H9 (cell line): Measurements from ENCODE around the gene TNKS1BP1. TPM values are rescaled to one million over a fixed set of nuclear protein-coding genes. Genes with fewer than 3 reads are reported as not detected.

Source experiments
- DNase-seq: peaks from one replicate; pipeline ENCODE4 v3.0.0-alpha.2; 2017
- H2AFZ ChIP-seq: one replicate; pipeline ENCODE4 v1.6.1; 2013; ENCODE audit warnings: mild to moderate bottlenecking, low read length, control low read depth, moderate library complexity
- H2AK5ac ChIP-seq: 2 replicates; pipeline ENCODE4 v1.6.1; 2013; ENCODE audit warnings: low read length, control low read depth, mixed read lengths; ENCODE audit not compliant: insufficient read length
- H2BK120ac ChIP-seq: one replicate; pipeline ENCODE4 v1.6.1; 2013; ENCODE audit warnings: low read depth, mild to moderate bottlenecking, low read length, control low read depth, inconsistent platforms; ENCODE audit not compliant: poor library complexity, severe bottlenecking
- H2BK12ac ChIP-seq: 2 replicates; pipeline ENCODE4 v1.6.1; 2013; ENCODE audit warnings: low read length, control low read depth, mixed read lengths, low read depth; ENCODE audit not compliant: insufficient read length
- H2BK15ac ChIP-seq: 2 replicates; pipeline ENCODE4 v1.6.1; 2013; ENCODE audit warnings: low read depth, low read length, control low read depth
- H2BK20ac ChIP-seq: one replicate; pipeline ENCODE4 v1.6.1; 2013; ENCODE audit warnings: low read depth, mild to moderate bottlenecking, low read length, control low read depth, inconsistent platforms; ENCODE audit not compliant: poor library complexity, severe bottlenecking
- H2BK5ac ChIP-seq: 2 replicates; pipeline ENCODE4 v1.6.1; 2013; ENCODE audit warnings: low read length, control low read depth, mixed read lengths; ENCODE audit not compliant: insufficient read length
- H3K14ac ChIP-seq: 2 replicates; pipeline ENCODE4 v1.6.1; 2013; ENCODE audit warnings: low read length, control low read depth; ENCODE audit not compliant: insufficient read depth
- H3K18ac ChIP-seq: 2 replicates; pipeline ENCODE4 v1.6.1; 2013; ENCODE audit warnings: low read depth, mild to moderate bottlenecking, mixed read lengths, low read length, control low read depth; ENCODE audit not compliant: insufficient read length
- H3K23ac ChIP-seq: 2 replicates; pipeline ENCODE4 v1.6.1; 2013; ENCODE audit warnings: low read length, control low read depth, mixed read lengths, low read depth; ENCODE audit not compliant: insufficient read length
- H3K23me2 ChIP-seq: 2 replicates; pipeline ENCODE4 v1.6.1; 2013; ENCODE audit warnings: low read depth, mild to moderate bottlenecking, mixed read lengths, low read length, control low read depth; ENCODE audit not compliant: insufficient read length, poor library complexity, severe bottlenecking
- H3K27ac ChIP-seq: 2 replicates; pipeline ENCODE4 v1.5.1; 2013; ENCODE audit warnings: low read length, control low read depth, mixed read lengths, low read depth; ENCODE audit not compliant: insufficient read length
- H3K27me3 ChIP-seq: 2 replicates; pipeline ENCODE4 v1.6.1; 2013; ENCODE audit warnings: low read length, control low read depth, inconsistent platforms; ENCODE audit not compliant: insufficient read depth
- H3K4ac ChIP-seq: 2 replicates; pipeline ENCODE4 v1.6.1; 2013; ENCODE audit warnings: low read depth, mild to moderate bottlenecking, control low read depth, inconsistent platforms, low read length, moderate library complexity
- H3K4me1 ChIP-seq: 2 replicates; pipeline ENCODE4 v1.6.1; 2013; ENCODE audit warnings: low read length, control low read depth, inconsistent platforms; ENCODE audit not compliant: insufficient read depth
- H3K4me2 ChIP-seq: 2 replicates; pipeline ENCODE4 v1.6.1; 2013; ENCODE audit warnings: low read length, control low read depth, mixed read lengths; ENCODE audit not compliant: insufficient read length, insufficient read depth
- H3K56ac ChIP-seq: 2 replicates; pipeline ENCODE4 v1.6.1; 2013; ENCODE audit warnings: low read depth, mild to moderate bottlenecking, mixed read lengths, low read length, control low read depth; ENCODE audit not compliant: insufficient read length
- H3K79me1 ChIP-seq: 2 replicates; pipeline ENCODE4 v1.6.1; 2013; ENCODE audit warnings: low read depth, mild to moderate bottlenecking, moderate library complexity, low read length, control low read depth, inconsistent platforms; ENCODE audit not compliant: insufficient read depth, poor library complexity, severe bottlenecking
- H3K79me2 ChIP-seq: 2 replicates; pipeline ENCODE4 v1.6.1; 2013; ENCODE audit warnings: low read length, control low read depth, inconsistent platforms; ENCODE audit not compliant: insufficient read depth
- H3K9ac ChIP-seq: 2 replicates; pipeline ENCODE4 v1.6.1; 2013; ENCODE audit warnings: low read length, control low read depth, mixed read lengths; ENCODE audit not compliant: insufficient read length; ENCODE audit errors: extremely low read depth
- H3K9me3 ChIP-seq: one replicate; pipeline ENCODE4 v1.6.1; 2013; ENCODE audit warnings: low read depth, low read length, inconsistent platforms; ENCODE audit not compliant: control insufficient read depth
- H3T11ph ChIP-seq: one replicate; pipeline ENCODE4 v1.6.1; 2013; ENCODE audit warnings: mild to moderate bottlenecking, low read length, control low read depth, inconsistent platforms
- H4K20me1 ChIP-seq: one replicate; pipeline ENCODE4 v1.6.1; 2013; ENCODE audit not compliant: control insufficient read depth, insufficient read length, insufficient read depth
- H4K5ac ChIP-seq: 2 replicates; pipeline ENCODE4 v1.6.1; 2013; ENCODE audit warnings: low read depth, mild to moderate bottlenecking, mixed read lengths, low read length, control low read depth; ENCODE audit not compliant: insufficient read length
- H4K8ac ChIP-seq: replicated peaks from 2 replicates; pipeline ENCODE4 v1.6.1; 2013; ENCODE audit warnings: low read length, control low read depth, mixed read lengths, low read depth; ENCODE audit not compliant: insufficient read length
- H4K91ac ChIP-seq: 2 replicates; pipeline ENCODE4 v1.6.1; 2013; ENCODE audit warnings: low read depth, mild to moderate bottlenecking, moderate library complexity, mixed read lengths, low read length, control low read depth; ENCODE audit not compliant: insufficient read length
- H3K27ac Mint-ChIP-seq, 3 experiments: 2 replicates in 2 of 3; 3 replicates in 1 of 3; pipeline ENCODE4 v1.8.0; 2020 to 2021; ENCODE audit warnings: mixed read lengths in 3 of 3, mild to moderate bottlenecking in 1 of 3, moderate library complexity in 1 of 3
- H3K27me3 Mint-ChIP-seq: 2 replicates; pipeline ENCODE4 v1.8.0; 2021; ENCODE audit warnings: low read depth, mild to moderate bottlenecking, moderate library complexity, mixed read lengths
- H3K36me3 Mint-ChIP-seq, 3 experiments: 2 replicates in 2 of 3; 3 replicates in 1 of 3; pipeline ENCODE4 v1.8.0; 2020 to 2021; ENCODE audit warnings: low read depth in 3 of 3, mixed read lengths in 3 of 3; ENCODE audit not compliant: insufficient read depth in 1 of 3
- H3K4me1 Mint-ChIP-seq, 2 experiments: 2 replicates each; pipeline ENCODE4 v1.8.0; 2020; ENCODE audit warnings: mixed read lengths in 2 of 2
- H3K4me3 Mint-ChIP-seq, 2 experiments: 2 replicates in 1 of 2; 3 replicates in 1 of 2; pipeline ENCODE4 v1.8.0; 2020 to 2021; ENCODE audit warnings: mild to moderate bottlenecking in 2 of 2, mixed read lengths in 2 of 2, moderate library complexity in 1 of 2
- H3K9me3 Mint-ChIP-seq, 2 experiments: 2 replicates in 1 of 2; 3 replicates in 1 of 2; pipeline ENCODE4 v1.8.0; 2020; ENCODE audit warnings: mild to moderate bottlenecking in 2 of 2, mixed read lengths in 2 of 2, moderate library complexity in 1 of 2
- CTCF ChIP-seq: fragments of 200-600 bp; sonication (generic); conservative IDR thresholded peaks from 3 replicates; pipeline ENCODE4 v1.8.0; 2021; ENCODE audit warnings: antibody characterized with exemption, mild to moderate bottlenecking
- WGBS: extraction: QIAGEN DNeasy Blood & Tissue Kit; methylation state at CpG from one replicate; pipeline ENCODE4 v1.1.7; 2013; ENCODE audit warnings: missing lambda C conversion rate, low lambda C conversion rate, mixed read lengths; ENCODE audit not compliant: insufficient read length; ENCODE audit errors: extremely low coverage; 5-methylcytosine and 5-hydroxymethylcytosine counted together
- total RNA-seq: library from RNA; stranded (reverse); gene quantifications from 2 replicates; pipeline ENCODE4 v1.2.1, GENCODE V29; 2021

The TNKS1BP1 gene
- total RNA-seq, 1 experiment from 2014 or later, result 130 TPM

GRCh38 chr11:57323855-57324153 is 948 bp downstream of the TNKS1BP1 start:
- Histone ChIP-seq H2AFZ (no peak overlapping the region), H3K79me2 (peaks cover 11% of the 10 kb centered on the region), H4K8ac (no peak overlapping the region), H2BK12ac (no peak overlapping the region), H4K5ac (no peak overlapping the region), H3K18ac (peak overlapping the region; percentile 18), H3K27ac (no peak overlapping the region), H3K4me1 (peaks cover 13% of the 10 kb centered on the region; the same call in 1 of the 2 replicates), H2BK20ac (no peak overlapping the region), H4K20me1 (no peaks in the 10 kb centered on the region), H2AK5ac (no peak overlapping the region), H2BK15ac (no peak overlapping the region), H3K14ac (peak overlapping the region; percentile 24; the same call in 1 of the 2 replicates), H2BK120ac (no peak overlapping the region), H3K9me3 (no peaks in the 10 kb centered on the region), H3K79me1 (peaks cover 19% of the 10 kb centered on the region), H3K23me2 (peaks cover 13% of the 10 kb centered on the region), H4K91ac (no peak overlapping the region), H2BK5ac (no peak overlapping the region), H3K56ac (no peak overlapping the region), H3K9ac (peak overlapping the region; percentile 39), H3K4me2 (peak overlapping the region; percentile 57), H3K23ac (no peak overlapping the region), H3T11ph (no peak overlapping the region), H3K4ac (no peak overlapping the region), H3K27me3 (no peaks in the 10 kb centered on the region)
- WGBS, result no CpG with 5 or more reads among the region's 9 CpGs
- Mint-ChIP-seq H3K9me3 (no peaks in the 10 kb centered on the region; a peak in 1 of 5 replicates), H3K27me3 (peaks cover 1% of the 10 kb centered on the region; the same call in 1 of the 2 replicates), H3K4me1 (peaks cover 43% of the 10 kb centered on the region in 2 experiments), H3K27ac (peak overlapping the region; percentile 86 to 92 (median 92); a peak in 5 of 7 replicates), H3K36me3 (peaks cover 42 to 61% (median 52%) of the 10 kb centered on the region in 3 experiments), H3K4me3 (peak overlapping the region; percentile 89 to 94)
- TF ChIP-seq CTCF, result no peak
- DNase-seq, result no peak
